DOHH2 (cell line): ENCODE data around the gene CRIP1.
A peak's percentile ranks its signal among the peaks of the same experiment; 100 is the strongest.

Experiments used
- H3F3A ChIP-seq: fragments of 200-600 bp; sonication (generic), shearing (Covaris generic); 2 replicates; pipeline ENCODE4 v1.6.0; 2016; ENCODE audit warnings: antibody characterized with exemption, mild to moderate bottlenecking; ENCODE audit not compliant: control insufficient read depth, insufficient read depth
- H3K27ac ChIP-seq: fragments of 200-600 bp; sonication (generic); 2 replicates; pipeline ENCODE4 v1.5.1; 2014; ENCODE audit warnings: low read depth, mild to moderate bottlenecking, low read length, moderate library complexity
- H3K27me3 ChIP-seq: fragments of 200-600 bp; sonication (generic); 2 replicates; pipeline ENCODE4 v1.6.1; 2014; ENCODE audit warnings: mild to moderate bottlenecking, low read length, mixed read lengths; ENCODE audit not compliant: control insufficient read depth
- H3K36me3 ChIP-seq: fragments of 200-600 bp; sonication (generic); 2 replicates; pipeline ENCODE4 v1.6.1; 2014; ENCODE audit warnings: mild to moderate bottlenecking, low read length, moderate library complexity, mixed read lengths; ENCODE audit not compliant: control insufficient read depth
- H3K4me1 ChIP-seq: fragments of 200-600 bp; sonication (generic); 2 replicates; pipeline ENCODE4 v1.6.1; 2014; ENCODE audit warnings: mild to moderate bottlenecking, low read length, mixed read lengths; ENCODE audit not compliant: control insufficient read depth
- H3K4me2 ChIP-seq: fragments of 200-600 bp; sonication (generic); 2 replicates; pipeline ENCODE4 v1.6.0; 2014; ENCODE audit warnings: mild to moderate bottlenecking, low read length, moderate library complexity
- H3K4me3 ChIP-seq: fragments of 200-600 bp; sonication (generic); 2 replicates; pipeline ENCODE4 v1.5.1; 2014; ENCODE audit warnings: mild to moderate bottlenecking, low read length, mixed read lengths
- H3K79me2 ChIP-seq: fragments of 200-600 bp; sonication (generic); 2 replicates; pipeline ENCODE4 v1.6.1; 2014; ENCODE audit warnings: mild to moderate bottlenecking, low read length, mixed read lengths; ENCODE audit not compliant: control insufficient read depth
- H3K9me2 ChIP-seq: fragments of 200-600 bp; sonication (generic); replicated peaks from 2 replicates; pipeline ENCODE4 v1.6.1; 2014; ENCODE audit warnings: mild to moderate bottlenecking, low read length, mixed read lengths; ENCODE audit not compliant: control insufficient read depth
- H3K9me3 ChIP-seq: fragments of 200-600 bp; sonication (generic); 2 replicates; pipeline ENCODE4 v1.6.1; 2014; ENCODE audit warnings: antibody characterized with exemption, low read length, mixed read lengths; ENCODE audit not compliant: control insufficient read depth, insufficient read depth
- H4K20me1 ChIP-seq: fragments of 200-600 bp; sonication (generic); 2 replicates; pipeline ENCODE4 v1.6.0; 2014; ENCODE audit warnings: low read depth, mild to moderate bottlenecking, antibody characterized with exemption, low read length, moderate library complexity; ENCODE audit not compliant: control insufficient read depth, insufficient read depth
- EZH2phosphoT487 ChIP-seq: fragments of 200-600 bp; sonication (generic); IDR thresholded peaks from 2 replicates; pipeline ENCODE4 v1.6.1; 2017; ENCODE audit warnings: borderline replicate concordance, mild to moderate bottlenecking, antibody characterized with exemption, low read length, moderate library complexity, mixed read lengths
- TF ChIP-seq, protein P1 (sequence below): fragments of 200-600 bp; sonication (generic); IDR thresholded peaks from one replicate; pipeline ENCODE4 v1.5.1; 2014; ENCODE audit warnings: antibody characterized with exemption, mild to moderate bottlenecking, low read depth, low read length; ENCODE audit not compliant: poor library complexity, severe bottlenecking

Gene CRIP1

GRCh38 chr14:105536051-105536450 lies 49.4 kb downstream of the CRIP1 start:
- Histone ChIP-seq H4K20me1 (no peaks in the 10 kb centered on the region), H3F3A (no peaks in the 10 kb centered on the region), H3K4me2 (no peak overlapping the region), H3K9me2 (no peaks in the 10 kb centered on the region), H3K36me3 (no peaks in the 10 kb centered on the region), H3K79me2 (no peaks in the 10 kb centered on the region), H3K4me3 (no peak overlapping the region), H3K27ac (no peak overlapping the region), H3K4me1 (peaks cover 13% of the 10 kb centered on the region), H3K9me3 (no peaks in the 10 kb centered on the region), H3K27me3 (peaks cover 6% of the 10 kb centered on the region)
- TF ChIP-seq, protein P1, sequence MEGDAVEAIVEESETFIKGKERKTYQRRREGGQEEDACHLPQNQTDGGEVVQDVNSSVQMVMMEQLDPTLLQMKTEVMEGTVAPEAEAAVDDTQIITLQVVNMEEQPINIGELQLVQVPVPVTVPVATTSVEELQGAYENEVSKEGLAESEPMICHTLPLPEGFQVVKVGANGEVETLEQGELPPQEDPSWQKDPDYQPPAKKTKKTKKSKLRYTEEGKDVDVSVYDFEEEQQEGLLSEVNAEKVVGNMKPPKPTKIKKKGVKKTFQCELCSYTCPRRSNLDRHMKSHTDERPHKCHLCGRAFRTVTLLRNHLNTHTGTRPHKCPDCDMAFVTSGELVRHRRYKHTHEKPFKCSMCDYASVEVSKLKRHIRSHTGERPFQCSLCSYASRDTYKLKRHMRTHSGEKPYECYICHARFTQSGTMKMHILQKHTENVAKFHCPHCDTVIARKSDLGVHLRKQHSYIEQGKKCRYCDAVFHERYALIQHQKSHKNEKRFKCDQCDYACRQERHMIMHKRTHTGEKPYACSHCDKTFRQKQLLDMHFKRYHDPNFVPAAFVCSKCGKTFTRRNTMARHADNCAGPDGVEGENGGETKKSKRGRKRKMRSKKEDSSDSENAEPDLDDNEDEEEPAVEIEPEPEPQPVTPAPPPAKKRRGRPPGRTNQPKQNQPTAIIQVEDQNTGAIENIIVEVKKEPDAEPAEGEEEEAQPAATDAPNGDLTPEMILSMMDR: no peak
- no peak for TF ChIP-seq EZH2phosphoT487

GRCh38 chr14:105536691-105537579 lies 50.2 kb downstream of the CRIP1 start:
- peaks cover 13% of the 10 kb centered on the region for H3K4me1 ChIP-seq
- H3K27me3 ChIP-seq: peaks cover 6% of the 10 kb centered on the region
- H3K36me3 ChIP-seq: no peaks in the 10 kb centered on the region
- no peak overlapping the region for H3K4me3 ChIP-seq
- no peak for TF ChIP-seq EZH2phosphoT487
- TF ChIP-seq, protein P1: no peak
- no peaks in the 10 kb centered on the region for H3K9me2 ChIP-seq
- H3K27ac ChIP-seq: no peak overlapping the region
- H4K20me1 ChIP-seq: no peaks in the 10 kb centered on the region
- H3F3A ChIP-seq: no peaks in the 10 kb centered on the region
- H3K79me2 ChIP-seq: no peaks in the 10 kb centered on the region
- H3K4me2 ChIP-seq: no peak overlapping the region
- H3K9me3 ChIP-seq: no peaks in the 10 kb centered on the region

- Histone ChIP-seq H3K27ac (no peak overlapping the region), H3K36me3 (no peaks in the 10 kb centered on the region), H3K9me2 (no peaks in the 10 kb centered on the region), H3K9me3 (no peaks in the 10 kb centered on the region), H3K4me1 (peaks cover 6% of the 10 kb centered on the region), H3K27me3 (peaks cover 6% of the 10 kb centered on the region), H3K4me2 (peak overlapping the region; percentile 43; the same call in 1 of the 2 replicates), H3K4me3 (no peak overlapping the region), H4K20me1 (no peaks in the 10 kb centered on the region), H3K79me2 (no peaks in the 10 kb centered on the region), H3F3A (no peaks in the 10 kb centered on the region)
- no peak for TF ChIP-seq EZH2phosphoT487
- TF ChIP-seq, protein P1: peak; percentile 92
Observed at GRCh38 chr14:105537580-105538474, 51.1 kb downstream of the CRIP1 start.
